GM19238 (cell line): ENCODE results near the gene PRKN.

Source experiments
- DNase-seq: peaks from one replicate; pipeline ENCODE4 v3.0.0; 2011; ENCODE audit warnings: low spot score; ENCODE audit not compliant: insufficient read length

PRKN gene

DNA sequence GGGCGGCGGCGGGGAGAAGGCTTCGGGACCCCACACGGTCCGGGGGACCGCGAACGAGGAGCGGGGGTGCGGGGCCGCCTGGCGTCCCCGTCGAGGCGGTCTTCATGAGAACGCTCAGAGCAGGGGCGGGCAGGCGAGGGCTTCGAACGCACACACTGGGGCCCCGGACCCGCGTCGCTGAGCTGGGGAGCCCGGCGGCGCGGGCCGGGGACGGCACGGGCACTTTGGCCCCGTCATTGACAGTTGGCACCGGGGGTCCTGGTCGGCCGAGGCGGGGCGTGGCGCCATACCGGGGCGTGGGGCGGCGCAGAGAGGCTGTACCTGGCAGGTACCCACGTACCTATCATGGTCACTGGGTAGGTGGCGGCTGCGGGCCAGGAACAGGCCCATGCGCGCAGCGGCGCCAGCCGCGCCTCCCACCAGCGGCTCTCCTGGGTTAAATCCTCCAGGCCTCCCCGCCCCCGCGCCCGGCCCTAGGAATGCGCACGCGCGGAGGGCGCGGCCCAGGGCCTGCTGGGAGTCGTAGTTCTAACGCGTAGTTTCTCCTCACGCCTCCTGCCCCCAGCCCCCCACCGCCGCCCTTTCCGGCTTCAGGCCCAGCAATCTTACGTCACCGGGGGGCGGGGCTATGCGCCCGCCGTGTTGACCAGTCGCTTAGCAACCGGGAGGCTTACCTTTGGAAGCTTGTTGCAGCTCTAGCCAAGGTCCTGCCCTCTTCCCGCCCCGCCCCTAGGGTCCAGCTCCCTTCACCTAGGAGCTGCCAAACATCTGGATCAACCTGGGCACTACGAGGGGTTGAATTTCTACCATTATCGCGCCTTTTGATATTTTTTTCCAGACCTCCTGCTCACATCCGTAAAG lies at the start of gene PRKN, which contains the start of gene PACRG:
Gene PRKN (minus strand): TSS at position 445 of the 861 bp plus-strand sequence.
Gene PACRG (plus strand): TSS at position 653 of the 861 bp plus-strand sequence.
- peak; percentile 76 for DNase-seq

DNA sequence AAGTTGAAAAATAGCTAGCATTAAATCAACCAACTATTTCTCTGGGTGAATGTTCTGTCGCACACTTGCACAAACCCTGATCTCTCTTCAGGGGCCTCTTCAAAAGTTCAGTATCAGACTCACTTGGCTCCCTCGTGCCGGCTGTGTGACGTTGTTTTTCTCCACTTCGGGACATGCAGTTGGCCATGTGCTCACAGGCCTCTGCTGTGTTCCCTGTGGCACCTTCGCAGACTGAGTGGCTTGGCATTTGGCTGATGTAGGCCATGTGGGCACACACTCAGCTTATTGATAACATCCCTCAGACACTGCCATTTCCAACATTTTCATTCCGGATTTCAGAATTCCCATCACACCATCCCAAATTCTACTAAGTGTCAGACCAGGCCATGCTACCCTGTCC lies 49.5 kb upstream of the PRKN start:
- DNase-seq, result no peak

DNA sequence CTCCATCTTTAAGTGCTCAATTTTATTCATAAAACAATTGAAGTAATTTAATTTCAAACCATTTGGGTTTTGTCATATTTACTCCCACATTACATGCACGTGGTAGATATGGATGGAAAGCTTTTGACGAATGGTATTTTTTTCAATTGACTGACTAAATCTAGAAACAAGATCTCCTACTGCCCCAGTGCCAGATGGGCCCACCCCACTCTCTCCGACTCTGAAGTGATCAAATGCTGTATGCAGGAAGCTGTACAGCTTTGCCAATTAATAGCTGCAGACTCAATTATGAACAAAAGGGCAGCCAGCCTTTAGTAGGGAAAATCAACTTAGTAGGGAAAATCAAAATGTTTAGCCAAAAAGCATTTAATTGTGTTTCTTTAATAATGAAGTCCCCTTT lies 46.4 kb upstream of the PRKN start:
- DNase-seq, result no peak

DNA sequence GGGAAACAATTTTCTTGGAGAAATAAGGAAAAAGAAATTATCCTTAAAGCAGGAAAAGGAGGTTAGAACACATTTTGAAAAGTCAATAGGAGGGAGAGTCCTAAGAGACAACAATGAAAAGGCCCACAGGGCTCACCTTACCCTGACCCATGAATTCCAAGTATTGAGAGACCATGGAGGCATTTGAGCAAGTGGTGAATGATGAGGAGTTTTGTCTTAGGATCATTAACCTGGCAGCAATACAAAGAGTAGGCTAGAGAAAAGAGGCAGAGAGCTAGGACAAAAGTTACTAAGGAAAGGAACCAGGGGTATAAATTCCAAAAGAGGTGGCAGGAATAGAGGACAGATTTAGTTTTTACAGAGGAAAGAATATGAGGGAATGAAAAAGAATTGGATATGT lies 44.9 kb upstream of the PRKN start:
- DNase-seq, result no peak

DNA sequence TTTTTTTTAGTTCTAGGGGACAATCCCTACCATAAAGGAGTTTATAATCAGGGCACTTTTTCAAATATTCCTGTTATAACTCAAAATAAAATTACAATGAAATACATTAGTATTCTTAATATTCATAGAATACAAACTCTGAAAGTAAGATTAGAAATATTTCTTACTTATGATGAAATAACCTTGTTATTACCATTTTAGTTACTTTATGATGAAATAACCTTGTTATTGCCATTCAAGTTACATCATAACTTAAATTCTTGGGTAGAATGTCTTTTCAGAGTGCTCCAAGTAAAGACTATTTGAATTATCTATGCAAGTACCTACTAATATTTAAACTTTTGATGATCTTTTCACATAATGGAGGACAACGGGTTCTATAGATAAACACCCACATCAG lies 43.4 kb upstream of the PRKN start:
- no peak for DNase-seq

DNA sequence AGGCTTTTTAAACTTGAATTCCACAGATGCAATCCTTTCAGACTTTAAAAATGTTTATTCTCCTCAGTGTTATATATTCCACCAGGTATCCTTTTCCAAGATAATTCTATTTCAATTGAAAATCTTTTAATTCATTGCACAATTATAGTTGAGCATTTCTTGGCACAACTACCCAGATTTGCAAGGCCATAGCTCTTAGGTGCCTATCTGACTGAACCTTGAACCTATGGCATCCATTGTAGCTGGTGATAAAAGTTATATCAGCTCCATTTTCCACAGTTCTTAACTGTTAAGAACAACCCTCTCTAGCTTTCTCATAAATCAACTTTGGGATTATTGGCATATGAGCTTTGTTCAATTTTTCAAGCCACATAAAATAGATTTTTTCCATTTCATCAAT lies 42.6 kb upstream of the PRKN start:
- DNase-seq, result no peak

DNA sequence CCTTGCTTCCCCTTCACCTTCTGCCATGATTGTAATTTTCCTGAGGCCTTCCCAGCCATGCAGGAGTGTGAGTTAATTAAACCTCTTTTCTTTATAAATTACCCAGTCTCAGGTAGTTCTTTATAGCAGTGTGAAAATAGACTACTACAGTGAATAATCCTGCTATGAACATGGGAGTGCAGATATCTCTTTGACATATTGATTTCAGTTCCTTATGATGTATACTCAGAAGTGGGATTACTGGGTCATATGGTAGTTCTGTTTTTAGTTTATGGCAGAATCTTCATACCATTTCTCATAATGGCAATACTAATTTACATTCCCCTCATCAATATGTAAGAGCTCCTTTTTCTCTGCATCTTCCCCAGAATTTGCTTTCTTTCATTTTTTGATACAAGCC lies 26.2 kb upstream of the PRKN start:
- no peak for DNase-seq

DNA sequence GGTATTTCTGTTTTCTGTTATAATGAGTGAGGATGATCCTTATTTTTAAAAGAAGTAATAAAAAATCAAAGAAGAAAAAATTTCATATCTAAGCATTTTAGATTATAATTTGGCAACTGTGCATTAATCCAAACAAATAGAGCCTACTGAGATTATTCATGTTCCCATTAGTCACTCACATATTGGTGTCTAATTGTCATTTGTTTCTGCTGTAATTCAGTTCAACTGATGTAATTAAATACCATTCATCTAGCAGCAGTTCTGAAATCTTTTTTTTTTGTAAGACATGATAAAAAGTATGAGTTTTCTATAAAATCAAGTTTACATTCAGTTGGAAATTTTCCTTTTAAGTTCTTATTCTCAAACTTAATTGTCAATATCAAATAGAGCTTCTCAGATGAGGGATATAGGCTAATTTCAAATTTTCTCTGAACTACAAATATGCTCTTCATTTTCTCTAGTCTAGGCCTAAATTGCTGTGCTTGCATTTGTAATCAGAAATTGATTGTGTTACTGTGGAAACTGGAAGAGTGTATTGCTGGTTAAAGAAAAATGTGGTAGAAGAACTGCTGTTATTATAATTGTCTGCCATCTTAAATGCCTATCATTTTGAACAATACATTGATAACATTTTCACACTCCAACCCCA lies 23.8 kb upstream of the PRKN start:
- DNase-seq, result no peak

DNA sequence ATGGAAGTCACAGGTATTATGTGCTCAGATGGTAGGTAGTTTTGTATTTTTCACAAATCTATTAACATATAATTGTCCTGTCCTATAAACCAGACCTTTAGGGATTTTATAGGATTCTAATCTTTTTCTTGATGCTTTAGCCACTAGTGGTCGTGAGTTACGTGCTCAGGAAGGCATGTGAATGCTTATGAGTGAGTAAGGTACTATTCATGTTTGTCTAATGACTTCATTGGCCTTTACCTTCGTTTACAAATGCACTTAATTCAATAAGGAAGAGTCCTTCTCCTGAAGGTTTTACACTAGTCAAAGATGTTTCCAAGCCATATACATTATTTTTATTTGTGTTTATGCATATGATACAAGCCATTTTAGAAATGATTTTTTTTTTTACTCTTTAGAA lies 23.2 kb upstream of the PRKN start:
- DNase-seq, result no peak

DNA sequence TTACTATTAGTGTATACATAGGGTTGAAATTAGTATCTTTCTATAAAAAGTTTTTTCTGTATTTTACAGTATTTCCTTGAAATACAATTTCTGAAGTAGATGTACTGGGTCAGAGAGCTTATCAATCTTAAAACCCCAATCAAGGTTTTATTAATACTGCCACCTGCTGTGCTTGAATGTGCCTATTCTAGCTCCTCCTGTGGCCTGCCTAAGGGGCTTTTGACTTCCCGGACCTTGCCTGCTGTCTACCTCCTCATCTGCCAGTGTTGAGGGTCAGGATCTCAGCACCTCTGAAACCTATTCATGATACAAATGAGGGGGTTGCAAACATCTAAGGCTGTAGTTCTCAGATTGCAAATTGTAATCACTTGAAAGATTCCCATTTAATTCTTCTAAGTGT lies 9.4 kb upstream of the PRKN start:
- no peak for DNase-seq

DNA sequence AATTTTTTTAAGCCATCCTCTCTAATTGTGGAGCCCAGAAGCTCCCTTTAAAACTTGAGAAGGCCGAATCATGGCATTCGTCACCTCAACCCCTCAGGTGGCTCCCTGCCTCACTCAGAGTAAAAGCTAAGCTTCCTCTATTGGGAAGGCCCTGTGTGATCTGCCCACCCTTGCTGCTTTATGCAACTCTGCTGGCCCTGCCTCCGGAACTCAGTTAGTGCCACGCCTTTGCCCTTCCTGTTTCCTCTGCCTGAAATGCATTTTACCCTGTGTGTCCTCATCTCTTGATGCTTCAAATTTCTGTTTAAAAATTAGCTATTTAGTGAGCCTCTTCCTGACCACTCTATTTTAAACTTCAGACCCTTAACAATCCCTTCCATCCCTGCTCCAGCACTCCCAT lies 5.9 kb upstream of the PRKN start:
- no peak for DNase-seq

DNA sequence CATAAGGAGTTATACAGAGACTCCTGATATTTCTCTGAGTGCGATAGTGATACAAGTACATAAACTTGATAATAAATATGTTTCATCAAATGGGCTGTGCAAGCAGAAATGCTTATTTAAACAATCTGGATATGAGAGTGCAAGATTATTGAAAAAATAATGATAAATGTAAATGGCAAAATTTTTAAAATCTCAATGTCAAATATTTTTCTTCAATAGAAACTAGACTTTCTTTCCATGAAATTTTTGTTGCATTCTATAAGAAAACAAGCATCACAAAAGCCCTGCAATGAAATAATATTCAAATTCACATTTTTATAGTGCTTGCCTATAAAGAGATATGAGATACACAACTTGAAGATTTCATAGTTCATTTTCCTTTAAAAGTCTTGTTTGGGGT lies 2.9 kb upstream of the PRKN start:
- DNase-seq, result no peak

DNA sequence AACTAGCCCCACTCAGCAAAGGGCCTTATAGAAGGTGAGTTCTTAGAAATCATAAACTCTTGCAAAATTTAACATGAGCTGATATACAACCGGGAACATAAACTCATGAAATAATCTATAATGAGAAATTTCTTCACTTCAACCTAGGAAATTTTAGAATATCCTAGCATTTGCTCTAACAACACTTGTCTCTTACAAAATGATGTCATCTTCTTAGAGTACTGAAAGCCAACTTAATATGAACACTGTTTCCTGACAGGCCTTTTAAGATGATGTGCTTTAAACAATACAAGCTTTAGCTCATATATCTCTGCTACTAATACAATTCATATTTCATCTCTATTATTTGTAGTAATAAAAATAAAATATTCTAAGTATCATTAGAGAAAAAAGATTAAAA lies 1.1 kb upstream of the PRKN start:
- DNase-seq, result no peak

DNA sequence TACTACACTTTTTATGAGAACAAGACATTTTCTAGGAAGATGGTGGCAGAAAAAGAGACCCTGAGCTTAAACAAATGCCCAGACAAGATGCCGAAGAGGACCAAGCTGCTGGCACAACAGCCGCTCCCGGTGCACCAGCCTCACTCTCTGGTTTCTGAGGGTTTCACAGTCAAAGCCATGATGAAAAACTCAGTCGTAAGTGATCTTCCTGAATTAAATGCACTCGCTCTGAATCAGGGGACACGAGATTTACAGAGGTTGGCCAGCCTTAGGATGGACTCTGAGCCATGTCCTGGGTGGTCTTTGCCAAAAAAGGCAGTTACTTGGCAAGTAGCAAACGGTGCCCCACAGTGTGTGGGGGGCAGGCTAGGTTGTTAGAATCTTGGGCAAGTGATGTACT lies 631 bp upstream of the PRKN start:
- no peak for DNase-seq

DNA sequence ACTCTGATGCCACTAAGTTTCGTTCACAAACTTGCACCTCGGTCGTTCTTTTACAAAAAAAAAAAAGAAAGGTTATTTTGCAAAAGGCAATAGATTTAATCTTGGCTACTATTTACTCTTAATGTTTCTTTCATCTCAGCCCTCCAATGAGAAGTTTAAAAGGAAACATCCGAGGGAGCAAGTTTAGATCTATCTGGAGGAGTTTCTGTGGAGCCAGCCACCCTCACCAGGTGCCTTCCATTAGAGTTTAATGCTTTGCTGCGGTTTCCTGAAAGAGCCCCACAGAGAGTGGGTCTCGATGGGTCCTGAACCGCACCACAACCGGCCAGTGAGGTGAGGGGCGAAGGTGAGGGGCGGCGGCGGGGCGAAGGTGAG lies 632 bp downstream of the PRKN start:
- DNase-seq, result no peak

DNA sequence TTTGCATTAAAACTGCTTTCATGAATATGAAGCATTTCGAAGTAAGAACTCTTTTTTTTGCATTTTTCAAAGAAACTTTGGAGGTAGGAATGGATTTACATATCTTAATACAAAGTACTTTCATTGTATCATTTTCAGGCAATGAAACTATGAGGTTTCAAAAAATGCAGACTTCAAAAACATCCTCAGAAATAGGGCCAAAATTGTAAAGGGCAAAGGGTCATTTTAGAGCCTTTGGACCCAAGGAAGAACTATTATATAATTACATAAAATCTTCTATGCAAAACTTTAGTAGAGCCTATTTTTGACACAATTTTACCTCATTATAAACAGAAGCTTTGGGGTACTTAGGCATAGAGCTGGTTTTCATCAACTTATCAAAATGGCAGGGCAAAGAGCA lies 4.9 kb downstream of the PRKN start:
- no peak for DNase-seq

DNA sequence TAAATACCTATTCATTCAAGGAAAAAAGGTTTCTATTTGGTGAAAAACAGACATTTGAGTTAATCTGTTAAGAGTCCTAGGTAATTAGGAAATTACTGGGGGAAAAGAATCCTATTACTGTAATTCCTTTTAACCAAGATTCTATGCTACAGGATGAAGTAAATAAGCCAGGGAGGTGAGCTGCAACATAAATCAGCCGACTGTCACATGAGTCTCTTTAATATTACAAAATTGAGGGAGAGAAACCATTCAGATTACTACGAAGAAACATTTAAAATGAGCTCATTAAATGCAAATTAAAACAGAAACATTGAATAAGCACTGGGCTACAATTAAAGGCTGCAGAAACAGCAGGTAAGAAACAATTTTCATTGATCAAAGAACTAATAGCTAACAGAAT lies 5.3 kb downstream of the PRKN start:
- DNase-seq, result no peak

DNA sequence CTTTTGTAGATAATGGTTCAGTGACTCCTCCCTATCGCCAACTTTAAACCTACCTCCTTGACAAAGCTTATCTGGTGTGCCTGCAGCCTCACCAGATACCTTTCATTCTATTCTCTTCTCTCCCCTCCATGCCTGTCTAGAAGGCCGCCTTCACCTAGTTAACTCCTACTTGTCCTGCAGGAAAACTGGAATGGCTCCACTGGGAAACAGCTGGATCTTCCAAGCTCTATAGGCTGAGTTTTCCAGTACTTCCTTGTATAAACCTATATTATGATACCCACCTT lies 6.2 kb downstream of the PRKN start:
- no peak for DNase-seq

DNA sequence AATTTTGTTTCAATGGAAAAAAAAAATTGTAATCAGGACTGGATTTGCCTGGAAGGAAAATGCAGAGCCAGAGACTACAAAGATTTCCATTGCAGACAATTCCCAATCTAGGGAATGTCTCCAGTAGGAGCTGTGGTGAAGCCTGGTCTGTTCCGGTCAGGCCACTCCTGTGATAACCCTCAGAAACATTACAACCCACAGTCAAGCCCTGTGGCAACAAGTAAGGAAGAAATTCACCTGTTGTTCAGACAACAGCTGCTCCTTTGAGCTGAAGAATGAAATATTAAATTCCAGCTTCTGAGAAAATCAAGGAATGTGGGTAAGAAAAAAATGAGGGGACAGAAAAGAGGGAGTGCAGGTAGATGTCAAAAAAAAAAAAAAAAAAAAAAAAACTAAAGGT lies 8.0 kb downstream of the PRKN start:
- no peak for DNase-seq

DNA sequence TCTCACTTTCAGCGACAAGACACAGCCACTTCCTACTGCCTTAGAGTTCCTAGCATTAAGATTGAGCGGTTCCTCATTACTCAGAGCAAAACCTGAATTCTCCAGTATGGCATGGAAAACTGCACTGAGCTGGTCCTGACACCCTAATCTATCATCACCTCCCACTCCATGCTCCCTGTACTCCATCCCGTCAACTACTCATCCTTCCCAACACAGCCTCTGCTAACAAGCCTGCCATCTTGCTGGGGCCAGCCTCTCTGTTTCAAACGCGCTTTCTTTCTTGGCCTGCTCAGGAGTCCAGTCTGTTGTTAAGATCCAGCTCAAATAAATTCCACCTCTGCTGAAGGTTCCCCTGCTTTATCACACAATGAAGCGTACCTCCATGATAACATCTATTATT lies 12.0 kb downstream of the PRKN start:
- no peak for DNase-seq

DNA sequence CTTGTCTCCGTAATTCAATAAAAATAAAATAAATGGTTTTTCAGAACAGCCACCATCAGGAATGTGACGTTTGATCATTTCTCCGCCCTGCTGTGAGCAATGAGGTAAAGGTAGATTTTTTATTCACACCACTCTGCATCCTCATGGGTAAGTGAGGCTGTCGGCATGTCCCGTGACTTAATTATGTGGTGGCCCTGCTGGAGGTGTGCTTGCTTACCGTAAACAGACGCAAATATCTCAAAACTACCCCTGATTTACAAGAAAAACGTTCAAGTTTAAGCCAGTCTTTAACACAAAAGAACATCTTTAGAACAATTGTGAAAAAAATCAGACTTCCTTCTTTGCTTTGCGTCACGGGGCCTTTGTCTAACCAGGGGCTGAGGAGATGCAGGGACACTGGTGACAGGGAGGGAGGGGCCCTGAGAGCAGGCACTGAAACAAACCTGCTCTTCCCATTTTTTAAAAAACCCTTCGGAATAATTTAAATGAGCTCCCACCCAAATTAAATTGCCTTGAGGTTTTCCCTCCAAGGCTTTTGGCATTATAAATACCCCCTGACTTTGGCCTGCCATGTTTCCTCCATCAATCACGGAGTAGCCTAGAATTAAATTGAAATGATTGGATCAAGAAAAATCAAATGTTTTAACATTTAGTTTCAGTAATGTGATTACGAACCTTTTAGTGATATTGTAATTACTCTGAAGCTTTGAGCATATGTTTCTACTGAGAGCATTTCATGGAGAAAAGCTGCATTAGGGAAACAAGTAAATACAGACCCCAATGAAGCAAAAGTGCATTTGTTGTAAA lies 13.4 kb downstream of the PRKN start:
- no peak for DNase-seq

DNA sequence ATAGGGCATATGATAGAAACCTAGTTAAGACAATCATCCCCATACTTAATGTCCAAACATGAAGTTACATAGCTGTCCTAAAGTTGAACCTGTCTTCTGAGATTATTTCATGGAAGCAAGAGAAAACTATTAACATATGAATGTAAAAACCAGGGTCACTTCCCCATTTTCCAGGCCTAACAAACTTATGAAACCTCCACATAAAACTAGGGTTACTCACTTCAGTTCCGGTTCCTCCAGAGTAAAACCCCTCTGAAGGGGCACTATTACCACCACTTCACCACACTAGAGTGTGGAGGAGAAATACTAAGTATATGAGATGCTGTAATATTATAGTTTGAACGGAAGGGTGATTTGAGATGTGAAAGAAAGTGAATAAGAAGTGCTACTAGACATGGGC lies 14.9 kb downstream of the PRKN start:
- no peak for DNase-seq

DNA sequence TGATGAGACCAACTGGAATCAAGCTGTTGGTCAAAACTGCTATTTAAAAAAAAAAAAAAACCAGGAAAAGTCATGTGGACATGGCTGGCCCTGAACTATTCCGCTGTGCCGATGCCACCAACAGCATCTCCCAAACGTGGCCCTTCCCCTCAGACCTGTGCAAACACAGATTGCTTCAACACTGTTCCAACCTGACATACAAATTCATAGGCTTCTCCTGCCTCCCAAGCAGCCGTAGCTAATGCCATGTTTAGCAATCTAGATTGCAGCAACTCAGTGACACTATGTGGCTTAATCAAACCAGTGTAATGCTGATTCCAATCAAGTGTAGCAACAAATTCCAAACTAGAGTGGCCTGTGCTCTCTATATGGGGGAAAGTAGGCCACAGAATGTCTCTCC lies 16.2 kb downstream of the PRKN start:
- DNase-seq, result no peak
